K562 (cell line): ENCODE results near the gene ATG7. TPM values are rescaled to one million over a fixed set of nuclear protein-coding genes. Genes with fewer than 3 reads are reported as not detected.

Experiments
- ATAC-seq: fragments of 200-7000 bp; cut with Tn5 transposase; 3 replicates; pipeline ENCODE4 v1.9.1; 2020; ENCODE audit warnings: moderate library complexity
- BruUV-seq: library from RNA; stranded (reverse); fragments of 400-500 nt; replicated peaks from 2 replicates; lab custom pipeline; 2021; lab: Mats Ljungman, UMichigan
- CTCF ChIA-PET: fragments of 300-600 bp; formaldehyde crosslinking; extraction: SDS; loops from one replicate; lab custom pipeline; 2021; ENCODE audit warnings: low intra/inter-chr PET ratio; lab: Yijun Ruan, JAX
- POLR2A ChIA-PET: fragments of 300-600, 350-650 bp; sonication (Branson Sonifier 250); formaldehyde crosslinking; extraction: SDS; loops from one replicate; lab custom pipeline; 2021; ENCODE audit warnings: antibody characterized with exemption, inconsistent platforms; lab: Yijun Ruan, JAX
- DNase-seq, 4 experiments: peaks; one replicate each; pipeline versions ENCODE4 v3.0.0 to v3.0.0-alpha.2; 2011 to 2018; ENCODE audit warnings: low spot score in 3 of 4, mixed read lengths in 3 of 4; ENCODE audit errors: extremely low read depth in 1 of 4
- FAIRE-seq: peaks from 2 replicates; lab custom pipeline; 2011; peaks lifted over from hg19 to GRCh38; lab: Jason Lieb, UNC
- H2AFZ ChIP-seq: 2 replicates; pipeline ENCODE4 v1.6.0; 2011; ENCODE audit warnings: low read depth, low read length, control low read depth, inconsistent platforms
- H3K27ac ChIP-seq: fragments of 200-600 bp; 3 replicates; pipeline ENCODE4 v1.8.0; 2011; ENCODE audit warnings: low read depth, mild to moderate bottlenecking, control low read depth, inconsistent platforms, low read length, moderate library complexity, mixed read lengths; ENCODE audit errors: extremely low read depth
- H3K27me3 ChIP-seq, 2 experiments: fragments of 300-600 bp in 1 of 2; 2 replicates in 1 of 2; 3 replicates in 1 of 2; pipeline versions ENCODE4 v1.6.0 to v1.8.0; 2011; ENCODE audit warnings: inconsistent platforms in 2 of 2, low read length in 2 of 2, mild to moderate bottlenecking in 1 of 2, mixed read lengths in 1 of 2, moderate library complexity in 1 of 2; ENCODE audit not compliant: control insufficient read depth in 2 of 2, insufficient read depth in 2 of 2
- H3K36me3 ChIP-seq: fragments of 300-600 bp; 3 replicates; pipeline ENCODE4 v1.8.0; 2011; ENCODE audit warnings: mild to moderate bottlenecking, low read length, inconsistent platforms; ENCODE audit not compliant: control insufficient read depth, insufficient read depth
- H3K4me1 ChIP-seq, 2 experiments: fragments of 200-600 bp in 1 of 2; replicated peaks in 1 of 2; 2 replicates in 1 of 2; 3 replicates in 1 of 2; pipeline versions ENCODE4 v1.5.1 to v1.8.0; 2011; ENCODE audit warnings: inconsistent platforms in 2 of 2, low read length in 2 of 2, mild to moderate bottlenecking in 1 of 2, mixed read lengths in 1 of 2, moderate library complexity in 1 of 2; ENCODE audit not compliant: control insufficient read depth in 2 of 2, insufficient read depth in 2 of 2
- H3K4me2 ChIP-seq: 2 replicates; pipeline ENCODE4 v1.6.1; 2011; ENCODE audit warnings: low read length, control low read depth, inconsistent platforms, mixed read lengths; ENCODE audit not compliant: insufficient read depth
- H3K4me3 ChIP-seq: fragments of 200-600 bp; sonication (generic), shearing (Covaris generic); 2 replicates; pipeline ENCODE4 v1.5.1; 2016; ENCODE audit warnings: control low read depth, inconsistent platforms
- H3K79me2 ChIP-seq: fragments of 200-600 bp; 3 replicates; pipeline ENCODE4 v1.8.0; 2011; ENCODE audit warnings: low read length, inconsistent platforms; ENCODE audit not compliant: control insufficient read depth, insufficient read depth
- H3K9ac ChIP-seq, 2 experiments: 2 replicates each; pipeline versions ENCODE4 v1.6.0 to v1.6.1; 2011; ENCODE audit warnings: low read depth in 2 of 2, low read length in 2 of 2, control low read depth in 1 of 2, inconsistent platforms in 1 of 2, mild to moderate bottlenecking in 1 of 2, mixed read lengths in 1 of 2; ENCODE audit not compliant: insufficient read depth in 1 of 2
- H3K9me1 ChIP-seq: one replicate; pipeline ENCODE4 v1.6.0; 2011; ENCODE audit warnings: inconsistent platforms, mild to moderate bottlenecking, low read length, moderate library complexity; ENCODE audit not compliant: control insufficient read depth, insufficient read depth
- H3K9me3 ChIP-seq: replicated peaks from 2 replicates; pipeline ENCODE4 v1.5.1; 2011; ENCODE audit warnings: low read depth, low read length, inconsistent platforms; ENCODE audit not compliant: control insufficient read depth, insufficient read depth
- H4K20me1 ChIP-seq: replicated peaks from 2 replicates; pipeline ENCODE4 v1.6.1; 2011; ENCODE audit warnings: low read length, inconsistent platforms, mixed read lengths; ENCODE audit not compliant: control insufficient read depth, insufficient read depth
- DNMT1 ChIP-seq: fragments of 450-650 bp; IDR thresholded peaks from 2 replicates; pipeline ENCODE4 v1.6.1; 2016; ENCODE audit warnings: antibody characterized with exemption, mild to moderate bottlenecking
- SRSF1 ChIP-seq: fragments of 200-400 bp; formaldehyde crosslinking; IDR thresholded peaks from 2 replicates; pipeline ENCODE4 v1.6.1; 2017; ENCODE audit warnings: mild to moderate bottlenecking, low read depth, low read length, moderate library complexity
- ZBTB7A ChIP-seq: IDR thresholded peaks from 2 replicates; pipeline ENCODE4 v1.6.1; 2011; ENCODE audit warnings: low read depth, mild to moderate bottlenecking, low read length, moderate library complexity, borderline replicate concordance; ENCODE audit not compliant: control insufficient read depth
- ZNF121 ChIP-seq: sonication (generic); formaldehyde crosslinking; conservative IDR thresholded peaks from 2 replicates; pipeline ENCODE4 v1.8.0; 2022; ENCODE audit warnings: missing genetic modification reagents
- ZNF407 ChIP-seq: fragments of 450-650 bp; IDR thresholded peaks from 2 replicates; pipeline ENCODE4 v1.6.1; 2016; ENCODE audit warnings: low read depth
- WGBS: fragments of 100-300 bp; shearing (Covaris generic); methylation state at CpG from one replicate; pipeline ENCODE4 v1.1.6; 2016; ENCODE audit warnings: low coverage, mixed read lengths; ENCODE audit not compliant: insufficient coverage; ENCODE audit errors: missing lambda C conversion rate; 5-methylcytosine and 5-hydroxymethylcytosine counted together
- in situ Hi-C: fragments of 300-500 bp; cut with MboI; formaldehyde crosslinking; loops from 4 replicates; pipeline ENCODE4 v1.15.0; 2018; ENCODE audit warnings: inconsistent platforms, mixed read lengths
- intact Hi-C: fragments of 100-400 bp; cut with micrococcal nuclease; formaldehyde crosslinking; loops from 2 replicates; pipeline ENCODE4 v1.14.2; 2022
- polyA plus RNA-seq, 8 experiments: library from polyadenylated mRNA; depleted of rRNA in 4 of 8; stranded (reverse) in 5 of 8; unstranded in 3 of 8; fragments of >200 nt; fragmentation: Nextera tagmentation in 2 of 8; fragmentation: Illumina TruSeq in 1 of 8; extraction: Ambion mirVana in 2 of 8; extraction: Trizol in 1 of 8; gene quantifications; 2 replicates each; pipeline versions ENCODE4 v1.2.1 to v1.2.3, GENCODE V29; 2011 to 2014; ENCODE audit warnings: inconsistent platforms in 1 of 8, missing spikeins in 1 of 8
- total RNA-seq, 7 experiments: library from RNA; depleted of rRNA in 6 of 7; stranded (reverse); fragments of >200 nt in 6 of 7; fragmentation: Illumina TruSeq in 2 of 7; extraction: Trizol in 2 of 7; gene quantifications; 2 replicates each; pipeline versions ENCODE4 v1.2.1 to v1.2.3, GENCODE V29; 2011 to 2021; ENCODE audit warnings: low replicate concordance in 1 of 7

The ATG7 gene
- total and polyA plus RNA-seq, 9 of the 15 experiments (the other 6 are each of a cell fraction or from before 2014, with no cell fraction given), result 18.3 to 45.3 (median 33.6) TPM

DNA sequence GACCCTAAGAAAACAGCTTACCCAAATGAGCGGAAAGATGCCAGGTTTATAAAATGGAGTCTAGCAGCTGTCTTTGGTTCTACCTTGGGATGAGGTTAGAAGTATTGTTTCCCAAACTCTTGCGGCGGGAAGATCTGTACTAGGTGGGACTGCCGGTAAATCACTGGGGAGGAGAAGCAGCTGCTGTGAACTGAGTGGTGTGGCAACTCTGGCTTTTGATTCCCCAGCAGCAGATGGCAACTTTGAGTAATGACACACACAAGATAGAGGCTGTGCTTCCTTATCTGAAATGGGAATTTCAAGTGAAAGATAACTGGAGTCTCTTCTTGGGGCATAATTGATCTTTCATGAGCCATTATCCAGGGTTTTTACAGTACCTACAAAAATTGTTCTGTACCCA, 184.9 kb downstream of the ATG7 start:
- Histone ChIP-seq H3K4me1 (no peaks in the 10 kb centered on the region), H2AFZ (no peak overlapping the region), H3K4me3 (no peak overlapping the region), H3K4me2 (no peak overlapping the region), H4K20me1 (no peaks in the 10 kb centered on the region), H3K9ac (no peak overlapping the region), H3K36me3 (no peaks in the 10 kb centered on the region), H3K79me2 (no peaks in the 10 kb centered on the region), H3K27ac (no peak overlapping the region), H3K9me1 (no peaks in the 10 kb centered on the region), H3K9me3 (no peaks in the 10 kb centered on the region), H3K27me3 (no peaks in the 10 kb centered on the region)
- in situ Hi-C loops, result no loop called here
- ChIA-PET CTCF (no interaction called here), POLR2A (no interaction called here)
- no peak for FAIRE-seq
- BruUV-seq, result no TSS peak
- intact Hi-C loops, result no loop called here
- DNase-seq, result no peak
- ATAC-seq, result no peak
- 89% methylated on average over 4 of the region's 4 CpGs for WGBS
- TF ChIP-seq SRSF1 (no peak), ZBTB7A (no peak), DNMT1 (no peak), ZNF121 (CRISPR knock-in tag) (no peak), ZNF407 (no peak)
